Jurkat, Clone E6-1 (cell line): Measurements from ENCODE around the gene HOXA10.

Experiments used
- DNase-seq: peaks from one replicate; pipeline ENCODE4 v3.0.0-alpha.2; 2011; ENCODE audit warnings: low read depth, low spot score
- H3K4me3 ChIP-seq: 2 replicates; pipeline ENCODE4 v1.5.1; 2011; ENCODE audit warnings: mild to moderate bottlenecking, low read length, control low read depth, moderate library complexity

The HOXA10 gene

GRCh38 chr7:27204851-27205322 is 30.8 kb upstream of the HOXA10 start:
- no peak for DNase-seq
- no peak overlapping the region for H3K4me3 ChIP-seq

- no peak overlapping the region for H3K4me3 ChIP-seq
- DNase-seq, result no peak
Observed at GRCh38 chr7:27203964-27204594, 30.0 kb upstream of the HOXA10 start.

GRCh38 chr7:27203365-27203953 is 29.3 kb upstream of the HOXA10 start:
- H3K4me3 ChIP-seq, result no peak overlapping the region
- no peak for DNase-seq

GRCh38 chr7:27202862-27203134 is 28.7 kb upstream of the HOXA10 start:
- no peak overlapping the region for H3K4me3 ChIP-seq
- no peak for DNase-seq

- DNase-seq, result no peak
- no peak overlapping the region for H3K4me3 ChIP-seq
Observed at GRCh38 chr7:27202018-27202861, 28.1 kb upstream of the HOXA10 start.

- no peak overlapping the region for H3K4me3 ChIP-seq
- no peak for DNase-seq
Observed at GRCh38 chr7:27201580-27202017, 27.5 kb upstream of the HOXA10 start.

- DNase-seq, result no peak
- peak overlapping the region; percentile 57 for H3K4me3 ChIP-seq
Observed at GRCh38 chr7:27200761-27201579, 26.9 kb upstream of the HOXA10 start.

- peak; percentile 48 for DNase-seq
- H3K4me3 ChIP-seq, result peak within 1 kb of the TSS; percentile 57
Observed at GRCh38 chr7:27199849-27200760, 26.0 kb upstream of the HOXA10 start, which contains the start of gene HOXA13. Gene HOXA13 (minus strand): TSS chr7:27200091. CDS start chr7:27200077, 14 bp downstream.

- DNase-seq, result no peak
- no peak overlapping the region for H3K4me3 ChIP-seq
Observed at GRCh38 chr7:27198871-27199801, 25.0 kb upstream of the HOXA10 start.

GRCh38 chr7:27198138-27198841 is 24.2 kb upstream of the HOXA10 start:
- H3K4me3 ChIP-seq, result no peak overlapping the region
- no peak for DNase-seq

- no peak overlapping the region for H3K4me3 ChIP-seq
- DNase-seq, result no peak
Observed at GRCh38 chr7:27197137-27198042, 23.3 kb upstream of the HOXA10 start.

GRCh38 chr7:27196287-27196767 is 22.2 kb upstream of the HOXA10 start:
- no peak overlapping the region for H3K4me3 ChIP-seq

GRCh38 chr7:27194686-27195379 is 20.7 kb upstream of the HOXA10 start:
- no peak overlapping the region for H3K4me3 ChIP-seq
- DNase-seq, result no peak

More at GRCh38 chr7:27196287-27196767, 22.2 kb upstream of the HOXA10 start:
- peak; percentile 74 for DNase-seq

- no peak overlapping the region for H3K4me3 ChIP-seq
Observed at GRCh38 chr7:27194002-27194352, 19.9 kb upstream of the HOXA10 start.

GRCh38 chr7:27193335-27194001 is 19.3 kb upstream of the HOXA10 start:
- DNase-seq, result no peak
- H3K4me3 ChIP-seq, result no peak overlapping the region

More at GRCh38 chr7:27194002-27194352, 19.9 kb upstream of the HOXA10 start:
- DNase-seq, result no peak
